Suprapubic skin (tissue), 3 donors: ENCODE results near the gene TLE4.

Source experiments
- POLR2A ChIP-seq, 2 donors: fragments of 450-650 bp; IDR thresholded peaks; one replicate each; pipeline ENCODE4 v1.6.1; 2017; ENCODE audit warnings: antibody characterized with exemption in 2 of 2, mild to moderate bottlenecking in 2 of 2, moderate library complexity in 2 of 2
- TF ChIP-seq, protein P1 (sequence below), 2 donors: fragments of 200-600 bp in 1 of 2; fragments of 450-650 bp in 1 of 2; sonication (generic) in 1 of 2; IDR thresholded peaks; one replicate each; pipeline ENCODE4 v1.5.1; 2016 to 2019; ENCODE audit warnings: antibody characterized with exemption in 2 of 2, mild to moderate bottlenecking in 1 of 2, moderate library complexity in 1 of 2

DNA sequence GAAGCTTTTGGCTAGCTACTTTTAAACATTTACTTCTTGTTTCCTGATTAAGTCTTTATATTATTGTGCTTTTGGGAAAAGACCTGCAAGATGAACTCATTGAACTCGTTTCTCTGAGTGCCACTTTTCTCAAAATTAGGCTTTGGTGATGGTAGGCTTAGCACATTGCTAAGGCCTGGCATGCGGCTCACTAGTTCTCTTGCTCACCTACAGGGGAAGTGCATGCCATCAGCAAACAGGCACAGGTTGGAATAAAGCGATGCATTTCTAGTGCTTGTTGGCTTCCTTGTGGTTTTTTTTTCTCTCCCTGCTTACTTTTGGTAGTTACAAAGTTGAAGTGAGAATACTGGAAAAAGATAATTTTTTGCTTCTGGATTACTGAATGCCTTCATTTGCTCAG is 41.4 kb downstream of the TLE4 start:
- TF ChIP-seq, protein P1, sequence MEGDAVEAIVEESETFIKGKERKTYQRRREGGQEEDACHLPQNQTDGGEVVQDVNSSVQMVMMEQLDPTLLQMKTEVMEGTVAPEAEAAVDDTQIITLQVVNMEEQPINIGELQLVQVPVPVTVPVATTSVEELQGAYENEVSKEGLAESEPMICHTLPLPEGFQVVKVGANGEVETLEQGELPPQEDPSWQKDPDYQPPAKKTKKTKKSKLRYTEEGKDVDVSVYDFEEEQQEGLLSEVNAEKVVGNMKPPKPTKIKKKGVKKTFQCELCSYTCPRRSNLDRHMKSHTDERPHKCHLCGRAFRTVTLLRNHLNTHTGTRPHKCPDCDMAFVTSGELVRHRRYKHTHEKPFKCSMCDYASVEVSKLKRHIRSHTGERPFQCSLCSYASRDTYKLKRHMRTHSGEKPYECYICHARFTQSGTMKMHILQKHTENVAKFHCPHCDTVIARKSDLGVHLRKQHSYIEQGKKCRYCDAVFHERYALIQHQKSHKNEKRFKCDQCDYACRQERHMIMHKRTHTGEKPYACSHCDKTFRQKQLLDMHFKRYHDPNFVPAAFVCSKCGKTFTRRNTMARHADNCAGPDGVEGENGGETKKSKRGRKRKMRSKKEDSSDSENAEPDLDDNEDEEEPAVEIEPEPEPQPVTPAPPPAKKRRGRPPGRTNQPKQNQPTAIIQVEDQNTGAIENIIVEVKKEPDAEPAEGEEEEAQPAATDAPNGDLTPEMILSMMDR (IDR thresholded peaks at IDR 0.05): no peak
- TF ChIP-seq POLR2A (IDR thresholded peaks at IDR 0.05): no peak
